Panc1 (cell line): Measurements from ENCODE around the gene PPP6R2. TPM values are rescaled to one million over a fixed set of nuclear protein-coding genes. Genes with fewer than 3 reads are reported as not detected.

ENCODE experiments used
- ATAC-seq: fragments of 200-7000 bp; cut with Tn5 transposase; 2 replicates; pipeline ENCODE4 v1.9.1; 2020; ENCODE audit warnings: mild to moderate bottlenecking, moderate library complexity
- BruUV-seq: library from RNA; stranded (reverse); fragments of 400-500 nt; replicated peaks from 2 replicates; lab custom pipeline; 2021; lab: Mats Ljungman, UMichigan
- CTCF ChIA-PET: fragments of 300-600 bp; sonication (Branson Sonifier 250); formaldehyde crosslinking; loops from one replicate; lab custom pipeline; 2022; ENCODE audit warnings: antibody characterized with exemption; lab: Charles Lee
- POLR2A ChIA-PET: fragments of 300-600 bp; sonication (Branson Sonifier 250); formaldehyde crosslinking; loops from one replicate; lab custom pipeline; 2022; ENCODE audit warnings: antibody characterized with exemption; lab: Charles Lee
- DNase-seq: peaks from one replicate; pipeline ENCODE4 v3.0.0-alpha.2; 2010; ENCODE audit warnings: low read depth, low spot score
- H3K27ac ChIP-seq: 2 replicates; pipeline ENCODE4 v1.5.1; 2011; ENCODE audit warnings: mild to moderate bottlenecking, low read length, inconsistent platforms
- H3K27me3 ChIP-seq: fragments of 200-500 bp; sonication (Bioruptor generic); 2 replicates; pipeline ENCODE4 v1.6.0; 2014; ENCODE audit warnings: low read length, inconsistent platforms; ENCODE audit not compliant: control insufficient read depth, insufficient read depth
- H3K36me3 ChIP-seq: fragments of 200-500 bp; sonication (Bioruptor generic); 2 replicates; pipeline ENCODE4 v1.5.1; 2014; ENCODE audit warnings: inconsistent platforms, mild to moderate bottlenecking, low read length, moderate library complexity; ENCODE audit not compliant: control insufficient read depth, insufficient read depth
- H3K4me1 ChIP-seq: 2 replicates; pipeline ENCODE4 v1.5.1; 2011; ENCODE audit warnings: inconsistent platforms, mild to moderate bottlenecking, low read length, moderate library complexity; ENCODE audit not compliant: control insufficient read depth, insufficient read depth
- H3K4me3 ChIP-seq, 2 experiments: 2 replicates each; pipeline ENCODE4 v1.5.1; 2011 to 2012; ENCODE audit warnings: low read depth in 2 of 2, low read length in 2 of 2, mild to moderate bottlenecking in 2 of 2, inconsistent platforms in 1 of 2, moderate library complexity in 1 of 2
- H3K9me3 ChIP-seq: fragments of 200-500 bp; sonication (Bioruptor generic); 2 replicates; pipeline ENCODE4 v1.5.1; 2014; ENCODE audit warnings: low read depth, mild to moderate bottlenecking, inconsistent platforms, low read length, moderate library complexity; ENCODE audit not compliant: control insufficient read depth, insufficient read depth
- POLR2AphosphoS5 ChIP-seq: IDR thresholded peaks from 2 replicates; pipeline ENCODE4 v1.6.1; 2012; ENCODE audit warnings: mild to moderate bottlenecking, low read depth, low read length, moderate library complexity
- REST ChIP-seq, 2 experiments: IDR thresholded peaks; 2 replicates each; pipeline ENCODE4 v1.6.1; 2011 to 2012; ENCODE audit warnings: low read depth in 2 of 2, control low read depth in 1 of 2, low read length in 1 of 2, mild to moderate bottlenecking in 1 of 2, moderate library complexity in 1 of 2; ENCODE audit not compliant: insufficient read depth in 1 of 2
- SIN3A ChIP-seq: IDR thresholded peaks from 2 replicates; pipeline ENCODE4 v1.6.1; 2012; ENCODE audit warnings: low read depth, mild to moderate bottlenecking, low read length, moderate library complexity, borderline replicate concordance; ENCODE audit not compliant: insufficient read depth
- TCF7L2 ChIP-seq: IDR thresholded peaks from 2 replicates; pipeline ENCODE4 v1.6.1; 2011; ENCODE audit warnings: mild to moderate bottlenecking, low read depth, low read length, inconsistent platforms
- in situ Hi-C: cut with HindIII; loops from 2 replicates; pipeline ENCODE4 v1.10.0; 2016; ENCODE audit warnings: low sequenced_read_pairs, low pct_unique_long_range_greater_than_20kb
- intact Hi-C: fragments of 100-400 bp; cut with micrococcal nuclease; formaldehyde crosslinking; loops from one replicate; pipeline ENCODE4 v1.10.0; 2022; ENCODE audit not compliant: unreplicated experiment
- total RNA-seq: library from RNA; stranded (reverse); gene quantifications from one replicate; pipeline ENCODE4 v1.2.1, GENCODE V29; 2021; ENCODE audit not compliant: unreplicated experiment
- TF ChIP-seq, protein P1 (sequence below): fragments of 450-650 bp; IDR thresholded peaks from 2 replicates; pipeline ENCODE4 v1.5.1; 2017; ENCODE audit warnings: mild to moderate bottlenecking

PPP6R2 gene
- total RNA-seq, 1 experiment from 2014 or later: 52.8 TPM

DNA sequence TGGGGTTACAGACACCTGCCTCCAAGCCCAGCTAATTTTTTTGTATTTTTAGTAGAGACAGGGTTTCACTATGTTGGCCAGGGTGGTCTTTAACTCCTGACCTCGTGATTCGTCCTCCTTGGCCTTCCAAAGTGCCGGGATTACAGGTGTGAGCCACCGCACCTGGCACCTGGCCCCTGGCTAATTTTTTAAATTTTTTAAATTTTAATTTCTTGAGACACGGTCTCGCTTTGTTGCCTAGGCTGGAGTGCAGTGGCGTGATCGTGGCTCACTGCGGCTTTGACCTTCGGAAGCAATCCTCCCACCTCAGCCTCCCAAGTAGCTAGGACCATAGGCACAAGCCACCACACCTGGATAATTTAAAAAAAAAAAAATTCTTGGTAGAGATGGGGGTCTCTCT is 14.6 kb downstream of the PPP6R2 start:
- H3K9me3 ChIP-seq: no peaks in the 10 kb centered on the region
- no peaks in the 10 kb centered on the region; the same call in 1 of the 2 replicates for H3K4me1 ChIP-seq
- ChIA-PET CTCF (no interaction called here), POLR2A (no interaction called here)
- ATAC-seq (no peak), DNase-seq (no peak)
- no peak overlapping the region for H3K27ac ChIP-seq
- intact Hi-C loops: no loop called here
- no TSS peak for BruUV-seq
- no peaks in the 10 kb centered on the region for H3K36me3 ChIP-seq
- no peak overlapping the region for H3K4me3 ChIP-seq
- in situ Hi-C loops: no loop called here
- no peaks in the 10 kb centered on the region for H3K27me3 ChIP-seq
- TF ChIP-seq POLR2AphosphoS5 (no peak), REST (IDR thresholded peaks at IDR 0.05; ENCODE audit: insufficient read depth in 1 of 2, low read depth in 2 of 2, low read length in 1 of 2) (no peak), TCF7L2 (no peak), SIN3A (no peak)
- TF ChIP-seq, protein P1, sequence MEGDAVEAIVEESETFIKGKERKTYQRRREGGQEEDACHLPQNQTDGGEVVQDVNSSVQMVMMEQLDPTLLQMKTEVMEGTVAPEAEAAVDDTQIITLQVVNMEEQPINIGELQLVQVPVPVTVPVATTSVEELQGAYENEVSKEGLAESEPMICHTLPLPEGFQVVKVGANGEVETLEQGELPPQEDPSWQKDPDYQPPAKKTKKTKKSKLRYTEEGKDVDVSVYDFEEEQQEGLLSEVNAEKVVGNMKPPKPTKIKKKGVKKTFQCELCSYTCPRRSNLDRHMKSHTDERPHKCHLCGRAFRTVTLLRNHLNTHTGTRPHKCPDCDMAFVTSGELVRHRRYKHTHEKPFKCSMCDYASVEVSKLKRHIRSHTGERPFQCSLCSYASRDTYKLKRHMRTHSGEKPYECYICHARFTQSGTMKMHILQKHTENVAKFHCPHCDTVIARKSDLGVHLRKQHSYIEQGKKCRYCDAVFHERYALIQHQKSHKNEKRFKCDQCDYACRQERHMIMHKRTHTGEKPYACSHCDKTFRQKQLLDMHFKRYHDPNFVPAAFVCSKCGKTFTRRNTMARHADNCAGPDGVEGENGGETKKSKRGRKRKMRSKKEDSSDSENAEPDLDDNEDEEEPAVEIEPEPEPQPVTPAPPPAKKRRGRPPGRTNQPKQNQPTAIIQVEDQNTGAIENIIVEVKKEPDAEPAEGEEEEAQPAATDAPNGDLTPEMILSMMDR: no peak

DNA sequence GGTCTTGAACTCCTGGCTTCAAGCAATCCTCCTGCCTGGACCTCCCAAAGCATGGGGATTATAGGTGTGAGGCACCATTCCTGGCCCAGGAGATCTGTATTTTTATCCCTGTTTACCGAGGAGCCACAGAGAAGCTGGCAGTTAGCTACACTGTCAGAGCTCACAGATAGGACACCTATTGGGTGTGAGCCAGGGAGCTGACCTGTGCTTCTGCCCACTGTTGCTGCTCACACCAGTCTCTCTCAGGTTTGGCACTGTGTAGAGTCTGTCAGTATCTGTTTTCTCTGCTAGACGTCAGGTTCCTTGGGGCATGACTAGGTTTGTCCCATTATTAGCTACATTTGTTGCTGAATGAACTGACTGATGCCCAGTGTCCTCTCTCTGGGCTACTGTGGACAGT is 17.5 kb downstream of the PPP6R2 start:
- intact Hi-C loops: no loop called here

More for the DNA sequence above, 17.5 kb downstream of the PPP6R2 start:
- Histone ChIP-seq H3K27ac (no peak overlapping the region), H3K4me1 (no peaks in the 10 kb centered on the region; the same call in none of the 2 replicates), H3K4me3 (no peak overlapping the region), H3K36me3 (no peaks in the 10 kb centered on the region), H3K27me3 (no peaks in the 10 kb centered on the region), H3K9me3 (no peaks in the 10 kb centered on the region)
- in situ Hi-C loops: no loop called here
- ATAC-seq: no peak
- ChIA-PET POLR2A (no interaction called here), CTCF (no interaction called here)
- no TSS peak for BruUV-seq
- no peak for DNase-seq
- TF ChIP-seq REST (IDR thresholded peaks at IDR 0.05; ENCODE audit: insufficient read depth in 1 of 2, low read depth in 2 of 2, low read length in 1 of 2): no peak
- TF ChIP-seq POLR2AphosphoS5: no peak
- TF ChIP-seq TCF7L2: no peak
